GM21367 (cell line): ENCODE measurements around the gene LEUTX.

Experiments used
- ATAC-seq: cut with Tn5 transposase; IDR thresholded peaks from one replicate; pipeline ENCODE4 v1.9.1; 2021; ENCODE audit not compliant: unreplicated experiment

LEUTX gene

DNA sequence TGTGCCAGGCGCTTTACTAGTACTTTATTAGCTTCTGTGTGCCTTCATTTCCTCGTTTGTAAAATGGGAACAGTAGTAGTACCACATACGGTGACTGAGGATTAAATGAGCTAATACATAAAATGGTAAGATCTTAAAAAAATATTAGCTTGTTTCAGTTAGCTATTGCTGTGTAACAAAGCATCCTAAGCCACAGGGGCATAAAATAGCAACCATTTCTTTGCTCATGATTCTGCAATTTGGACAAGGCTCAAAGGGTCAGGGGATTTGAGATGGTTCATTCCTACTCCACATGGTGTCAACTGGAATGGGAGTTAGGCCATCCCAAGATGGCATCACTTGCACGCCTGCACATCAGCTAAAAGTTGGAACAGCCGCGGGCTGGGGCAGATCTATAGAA, 42.0 kb downstream of the LEUTX start:
- ATAC-seq = no peak

DNA sequence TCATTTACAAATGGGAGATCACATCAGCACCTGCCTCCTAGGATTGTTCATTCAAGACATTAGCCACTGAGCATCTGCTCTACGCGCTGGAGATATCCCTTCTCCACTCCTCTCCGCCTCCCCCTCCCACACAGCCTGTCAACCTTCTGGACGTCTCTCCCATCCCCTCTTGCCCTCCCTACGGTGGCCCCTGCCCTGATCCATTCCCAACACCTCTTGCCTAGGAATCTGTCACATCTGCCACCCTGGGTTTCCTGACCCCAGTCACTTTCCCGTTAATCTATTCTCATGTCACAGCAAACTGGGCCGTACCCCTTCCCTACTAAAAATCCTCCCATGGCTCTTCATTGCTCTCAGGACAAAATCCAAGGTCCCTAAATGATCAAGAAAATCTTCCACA, 45.0 kb downstream of the LEUTX start:
- ATAC-seq = no peak

DNA sequence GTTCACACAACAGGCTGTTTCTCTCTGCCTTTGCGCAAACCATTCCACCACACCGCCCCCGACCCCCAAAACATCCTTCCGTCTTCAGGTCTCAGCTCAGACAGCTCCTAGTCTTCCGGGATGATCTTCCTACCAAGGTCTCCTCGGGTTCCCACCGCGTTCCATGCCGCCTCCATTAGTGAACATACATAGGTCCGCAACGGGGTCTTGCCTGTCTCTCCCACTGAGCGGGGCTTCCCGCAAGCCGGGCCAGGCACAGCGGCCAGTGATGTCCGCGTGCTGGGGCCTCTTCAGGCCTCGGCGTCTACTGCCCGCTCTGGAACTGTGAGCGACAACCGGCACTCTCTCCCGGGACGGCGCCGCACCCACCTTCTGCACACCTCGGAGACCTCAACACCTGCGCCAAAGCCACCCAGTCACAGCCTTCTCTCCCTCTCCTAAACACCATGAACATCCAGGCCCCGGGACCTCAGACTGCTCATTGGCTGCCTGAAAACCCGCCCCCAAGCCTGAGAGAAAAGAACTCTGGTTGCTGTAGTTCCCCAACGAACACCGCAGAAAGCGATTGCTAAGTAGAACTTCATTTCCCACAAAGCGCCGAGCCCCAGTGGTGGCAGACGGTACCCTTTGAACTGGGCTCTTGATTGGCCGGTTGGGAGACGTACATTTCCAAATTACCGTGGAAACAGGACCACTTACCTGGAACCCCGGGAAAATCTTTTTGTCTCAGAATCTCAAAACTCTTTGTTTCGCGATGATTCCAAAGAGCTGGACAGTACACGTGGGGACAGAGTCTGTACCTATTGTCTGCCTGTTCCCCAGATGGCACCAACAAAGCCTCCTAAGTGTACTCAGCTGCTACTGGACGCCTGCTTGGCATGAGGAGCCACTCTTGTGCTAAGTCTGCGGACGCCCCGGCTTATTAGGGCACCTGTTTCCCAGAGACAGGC, 45.8 kb downstream of the LEUTX start:
- peak; percentile 89 for ATAC-seq

DNA sequence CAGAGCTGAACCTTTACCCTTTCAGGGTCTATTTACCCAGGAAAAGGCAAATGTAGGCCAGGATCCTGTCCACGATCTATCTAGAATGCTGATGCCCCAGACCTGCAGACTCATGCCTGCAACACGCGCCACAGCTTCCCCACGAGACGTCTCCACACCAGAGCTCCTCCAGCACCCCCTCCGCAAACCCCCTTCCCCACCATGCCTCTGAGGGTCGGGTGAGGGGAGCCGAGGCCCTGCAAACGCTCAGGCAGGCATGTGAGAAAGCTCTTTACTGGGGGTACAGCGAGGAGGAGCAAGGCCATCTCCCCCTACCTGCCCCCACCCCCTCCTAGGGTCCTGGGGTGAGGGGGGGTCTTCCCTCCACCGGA, 46.4 kb downstream of the LEUTX start:
- no peak for ATAC-seq

DNA sequence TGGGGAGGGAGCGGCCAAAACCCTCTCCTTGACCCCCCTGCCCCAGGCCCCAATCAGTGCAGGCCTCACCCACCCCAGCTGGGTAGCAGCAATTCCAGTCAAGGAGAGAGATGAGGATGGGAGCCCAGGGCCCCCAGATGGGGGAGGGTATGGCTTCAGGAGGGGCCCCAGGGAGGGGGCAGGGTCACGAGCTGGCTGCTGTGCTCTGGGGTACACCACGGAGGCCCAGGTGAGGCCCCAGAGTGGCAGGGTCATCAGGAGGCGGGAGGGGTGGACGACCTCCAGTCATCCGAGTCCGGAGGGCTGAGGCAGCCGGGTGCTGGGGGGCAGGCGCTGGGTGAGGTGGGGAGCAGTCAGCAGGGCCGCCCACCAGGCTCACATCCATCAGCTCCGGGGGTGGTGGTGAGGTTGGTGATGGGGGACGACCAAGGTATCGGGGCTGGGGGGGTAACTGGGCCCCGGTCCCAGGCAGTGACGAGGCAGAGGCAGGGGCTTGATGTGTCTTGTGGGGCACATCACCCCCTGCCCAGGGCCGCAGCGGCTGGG, 47.0 kb downstream of the LEUTX start:
- ATAC-seq = no peak

DNA sequence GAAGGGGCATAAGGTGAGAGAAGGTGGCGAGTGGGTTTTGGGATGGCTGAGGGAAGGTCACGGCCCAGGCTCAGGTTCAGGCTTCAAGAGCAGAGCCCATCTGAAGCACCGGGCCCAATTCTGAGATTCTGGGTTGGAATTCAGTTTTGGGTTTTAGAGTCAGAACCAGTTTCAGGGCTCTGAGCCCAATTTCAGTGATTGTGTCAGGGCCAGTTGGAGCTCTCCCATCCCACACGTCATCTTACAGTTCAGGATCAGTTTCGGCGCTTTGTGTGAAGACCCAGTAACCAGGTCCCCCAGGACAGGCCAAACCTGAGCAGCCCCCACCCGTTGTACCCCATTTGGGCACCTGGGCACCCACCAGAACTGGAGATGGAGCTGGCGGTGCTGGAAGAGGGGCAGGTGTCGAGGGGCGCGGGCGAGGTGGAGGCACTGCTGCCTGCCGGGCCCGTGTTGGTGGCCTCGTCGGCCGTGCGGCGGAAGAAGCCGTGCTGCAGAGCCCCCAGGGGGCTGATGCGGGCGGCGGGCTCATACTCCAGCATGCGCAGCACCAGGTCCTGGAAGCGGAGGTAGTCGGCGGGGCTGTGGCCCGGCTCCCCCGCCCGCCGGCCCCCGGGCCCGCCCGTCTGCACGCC, 47.8 kb downstream of the LEUTX start:
- no peak for ATAC-seq

DNA sequence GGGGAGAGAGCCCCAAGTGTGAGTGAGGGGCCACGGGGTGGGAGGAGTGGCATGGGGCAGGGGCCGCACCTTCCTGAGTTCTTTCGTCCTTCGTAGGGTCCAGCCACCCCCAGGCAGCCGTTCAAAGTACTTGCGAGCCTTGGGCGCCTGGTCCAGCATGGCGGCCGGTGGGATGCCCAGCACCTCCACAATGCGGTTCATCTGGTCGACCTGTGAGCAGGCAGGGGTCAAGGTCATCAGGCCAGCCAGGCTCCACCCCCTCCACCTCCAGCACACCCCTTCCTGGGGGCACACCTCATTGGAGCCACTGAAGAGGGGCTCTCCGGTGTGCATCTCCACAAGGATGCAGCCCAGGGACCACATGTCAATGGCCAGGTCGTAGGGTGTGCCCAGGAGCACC, 48.6 kb downstream of the LEUTX start:
- no peak for ATAC-seq

DNA sequence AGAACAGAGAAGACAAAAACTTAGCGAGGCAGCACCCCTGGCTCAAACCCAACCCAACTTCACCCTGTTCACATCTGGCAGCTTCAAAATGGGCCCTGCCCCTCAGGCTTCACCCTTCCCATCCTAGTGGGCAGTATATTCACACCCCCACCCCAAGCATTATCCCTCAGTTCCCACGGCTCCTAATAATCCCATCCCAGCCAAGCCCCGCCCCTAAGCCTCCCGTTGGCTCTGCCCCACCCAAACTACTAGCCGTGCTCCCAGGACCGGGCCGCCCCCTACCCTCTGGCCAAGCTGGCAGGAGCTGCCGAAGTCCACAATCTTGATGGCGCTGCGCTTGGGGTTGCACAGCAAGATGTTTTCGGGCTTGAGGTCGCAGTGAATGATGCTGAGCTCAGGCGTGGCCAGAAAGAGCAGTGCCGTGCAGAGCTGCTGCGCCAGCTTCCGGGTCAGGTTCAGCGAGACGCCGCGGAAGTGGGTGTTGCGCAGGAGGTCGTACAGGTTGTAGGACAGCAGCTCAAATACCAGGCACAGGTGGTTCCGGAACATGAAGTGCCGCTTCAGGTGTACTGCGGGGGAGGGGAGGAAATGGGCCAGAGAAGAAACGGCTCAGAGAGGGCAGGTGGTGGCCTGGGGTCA, 49.5 kb downstream of the LEUTX start:
- ATAC-seq = no peak

DNA sequence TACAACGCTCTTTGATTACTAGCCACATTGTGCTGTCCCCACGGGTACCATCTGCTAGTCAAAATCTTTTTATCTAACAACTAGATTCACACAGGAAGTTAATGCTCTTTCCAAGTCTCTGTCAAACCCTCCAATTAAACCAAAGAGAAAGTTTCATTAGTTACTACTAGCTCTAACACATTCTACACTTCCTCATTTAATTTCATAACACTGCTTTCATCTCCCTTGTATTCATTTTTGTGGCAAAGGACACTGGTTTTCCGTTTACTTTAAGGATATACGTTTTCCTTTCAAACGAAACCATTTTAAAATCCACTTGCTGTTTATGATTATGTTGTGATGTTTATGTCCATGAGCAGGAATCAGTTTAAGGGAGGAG, 50.0 kb downstream of the LEUTX start:
- no peak for ATAC-seq

DNA sequence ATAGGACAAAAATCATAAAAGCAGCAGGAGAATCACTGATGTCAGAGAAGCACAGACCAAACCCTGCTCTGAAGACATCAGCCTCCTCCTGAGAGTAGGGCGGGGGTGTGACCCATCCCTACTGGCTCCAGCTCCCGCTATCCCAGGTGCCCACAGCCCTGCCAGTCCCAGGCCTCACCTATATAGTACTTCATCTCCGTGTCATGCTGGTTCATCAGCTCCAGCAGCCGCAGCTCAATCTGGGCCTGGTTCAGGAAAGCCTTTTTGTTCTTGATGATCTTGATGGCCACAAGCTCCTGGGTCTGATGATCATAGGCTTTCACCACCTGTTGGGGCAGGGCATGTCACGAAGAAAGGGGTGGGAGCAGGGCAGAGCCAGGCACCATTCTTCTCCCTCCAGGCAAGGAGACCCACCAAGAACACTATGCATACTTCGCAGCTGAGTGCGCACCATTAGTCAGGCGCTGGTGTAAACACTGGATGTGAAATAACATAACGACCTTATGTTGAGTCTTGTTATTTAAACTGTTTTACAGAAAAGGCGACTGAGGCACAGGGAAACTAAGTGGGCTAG, 51.1 kb downstream of the LEUTX start:
- no peak for ATAC-seq

DNA sequence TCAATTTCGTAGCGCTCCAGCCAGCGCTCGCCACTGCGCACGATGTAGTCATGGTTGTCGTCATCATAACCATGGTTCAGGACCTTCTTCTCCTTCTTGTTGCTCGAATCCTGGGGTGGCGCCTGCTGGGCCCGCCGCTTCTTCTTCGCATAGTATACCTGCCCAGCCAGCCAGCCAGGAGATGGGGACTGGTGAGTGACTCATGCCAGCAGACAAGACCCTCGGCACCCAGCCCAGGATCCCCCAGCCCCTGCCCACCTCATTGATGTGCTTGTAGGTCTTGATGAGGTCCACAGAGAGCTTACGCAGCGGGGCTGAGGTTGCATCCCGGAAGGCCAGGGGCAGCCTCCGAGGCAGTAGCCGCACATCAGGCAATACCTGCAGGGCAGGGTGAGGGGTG, 51.8 kb downstream of the LEUTX start:
- ATAC-seq = no peak

DNA sequence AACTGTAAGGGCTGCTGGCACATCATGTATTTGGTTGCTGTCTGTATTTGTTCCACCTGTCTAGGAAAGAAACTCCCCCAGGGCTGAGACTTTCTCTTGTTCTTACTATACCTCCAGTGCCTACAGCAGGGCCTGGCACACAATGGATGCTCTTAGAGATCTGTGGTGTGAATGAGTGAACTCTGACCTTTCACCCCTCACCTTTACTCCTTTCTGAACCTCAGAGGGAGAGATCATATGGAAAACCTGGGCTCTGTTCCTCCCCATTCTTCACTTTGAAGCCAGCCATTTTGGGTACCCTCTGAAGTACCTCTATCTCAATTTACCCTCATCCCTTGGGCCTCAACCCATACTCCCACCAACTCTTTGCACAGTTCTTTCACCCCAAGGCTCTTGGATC, 52.2 kb downstream of the LEUTX start:
- ATAC-seq = no peak

DNA sequence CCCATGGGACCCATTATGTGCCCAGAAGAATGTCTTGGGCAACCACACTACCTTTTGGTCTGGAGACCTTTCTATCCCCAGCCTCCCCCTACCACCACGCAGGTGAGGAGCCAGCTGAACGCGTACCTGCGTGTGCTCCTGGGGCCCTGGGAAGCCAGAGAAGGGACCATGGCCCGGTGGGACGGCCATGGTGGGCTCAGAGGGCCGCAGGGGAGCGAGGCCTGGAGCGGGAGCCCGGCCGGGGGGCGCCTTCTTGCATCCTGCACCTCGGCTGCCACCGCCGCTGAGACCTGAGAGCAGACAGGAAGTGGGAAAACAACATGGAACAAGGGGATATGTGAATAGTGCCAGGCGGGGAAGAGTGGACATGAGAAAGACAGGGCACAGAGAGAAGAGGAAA, 53.0 kb downstream of the LEUTX start:
- ATAC-seq = no peak

DNA sequence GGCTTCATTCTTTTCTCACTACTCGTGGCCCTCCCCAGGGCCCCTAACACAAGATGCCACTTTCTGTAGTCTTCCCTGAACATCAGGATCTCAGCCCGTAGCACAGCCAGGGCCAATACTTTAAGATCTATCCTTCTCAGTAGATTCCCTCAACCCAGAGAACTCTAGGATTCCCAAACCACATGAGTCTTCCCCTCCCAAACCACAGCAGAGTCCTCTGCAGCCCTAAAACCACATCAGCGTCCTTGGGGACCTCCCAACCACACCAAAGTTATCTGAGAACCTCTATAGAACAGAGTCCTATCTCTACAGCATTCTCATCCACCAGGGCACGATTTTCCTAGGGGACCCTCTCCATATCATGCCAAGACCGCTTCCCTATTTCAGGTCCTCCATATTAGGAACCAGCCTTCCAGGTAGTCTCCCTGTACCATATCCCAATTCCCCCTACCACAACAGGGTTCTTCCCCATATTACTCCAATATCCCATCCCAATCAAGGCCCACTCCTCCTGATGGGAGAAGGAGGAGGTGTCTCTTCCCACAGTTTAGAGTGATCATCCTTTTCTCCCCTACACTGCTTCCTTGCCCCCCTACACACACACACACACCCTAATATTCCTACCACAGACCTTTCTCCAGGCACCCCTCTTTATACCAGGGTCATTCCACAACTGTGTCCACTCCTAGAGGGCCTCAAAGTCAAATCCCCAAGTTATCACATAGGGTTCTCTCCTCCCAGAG, 53.9 kb downstream of the LEUTX start:
- ATAC-seq = no peak

DNA sequence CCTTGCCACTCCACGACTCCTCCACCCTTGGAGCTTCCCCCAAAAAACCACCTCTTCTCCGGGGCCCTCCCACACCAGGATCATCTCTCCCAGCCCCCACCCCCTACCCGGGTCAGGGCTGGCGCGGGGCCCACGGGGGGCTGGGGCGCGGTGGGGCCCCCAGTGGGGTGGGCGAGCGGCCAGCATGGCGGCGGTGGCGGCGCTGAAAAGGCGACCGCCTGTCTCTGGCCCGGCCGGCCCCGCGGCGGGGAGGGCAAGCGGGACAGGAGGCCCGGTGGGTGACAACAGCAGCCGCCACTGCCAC, 54.5 kb downstream of the LEUTX start:
- ATAC-seq = no peak

DNA sequence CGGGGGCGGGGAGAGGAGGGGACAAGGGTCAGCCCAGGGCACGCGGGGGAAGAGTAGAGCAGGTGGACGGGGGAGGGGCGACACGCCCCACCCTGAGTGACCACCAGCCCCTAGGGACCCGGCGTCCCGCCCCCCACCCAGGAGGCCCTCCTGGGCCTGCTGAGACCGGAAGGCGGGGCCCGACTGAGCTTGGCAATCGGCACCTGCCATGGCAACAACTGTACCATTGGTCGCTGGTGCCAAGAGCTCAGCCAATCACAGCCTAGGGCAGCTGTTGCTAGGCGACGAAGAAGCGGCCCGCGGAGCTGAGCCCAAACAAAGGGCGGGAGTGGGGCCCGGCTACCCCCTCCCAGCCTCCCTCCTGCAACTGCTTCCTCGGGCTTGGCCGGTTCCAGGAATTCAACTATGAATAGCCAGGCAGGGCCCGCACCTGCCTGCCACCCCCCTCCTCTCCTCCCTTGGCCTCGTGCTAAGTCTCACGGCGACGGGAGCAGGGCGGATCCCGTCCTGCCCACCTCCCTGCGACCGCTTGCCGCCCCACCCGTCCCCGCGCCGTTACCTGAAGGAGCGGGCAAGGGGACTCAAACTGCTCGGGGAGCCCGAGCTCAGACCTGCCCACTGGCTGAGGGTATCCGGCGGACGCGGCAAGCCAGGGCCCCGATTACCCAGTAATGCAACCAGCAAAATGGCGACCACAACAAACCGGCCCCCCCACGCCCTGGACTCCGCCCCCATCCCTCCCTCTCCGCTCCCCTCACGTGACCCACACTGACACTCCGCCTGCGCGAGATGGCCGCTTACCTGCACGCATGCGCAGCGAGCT, 55.0 kb downstream of the LEUTX start, which contains the start of gene DYRK1B:
DYRK1B (minus strand) TSS at position 699 of the 823 bp plus-strand sequence. CDS start 2,295 bp downstream, outside the sequence.
- peak; percentile 68 for ATAC-seq

DNA sequence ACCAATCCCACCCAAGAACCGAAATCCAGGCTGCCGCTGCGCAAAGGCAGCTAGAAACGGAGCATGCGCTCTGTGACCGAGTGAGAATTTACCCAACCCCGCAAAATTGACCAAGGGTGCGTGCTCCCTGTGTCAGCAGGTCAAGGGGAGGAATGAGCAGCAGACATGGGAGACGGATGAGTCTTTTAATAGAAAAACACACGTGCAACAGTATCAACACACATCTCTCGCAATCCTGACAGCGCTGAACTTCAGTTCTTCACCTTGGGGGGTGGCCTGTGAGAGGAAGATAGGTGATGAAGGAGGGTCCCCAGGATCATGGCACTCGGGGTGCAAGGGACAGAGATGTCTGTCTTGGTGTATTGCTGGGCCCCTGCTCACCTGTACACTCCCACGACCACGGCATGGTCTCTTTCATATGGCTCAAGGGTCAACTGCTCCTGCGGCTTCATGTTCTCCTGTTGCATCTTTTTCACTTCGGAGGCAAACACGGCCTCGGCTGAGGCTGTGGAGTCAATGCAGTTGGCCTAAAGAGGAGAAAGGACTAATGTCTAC, 55.7 kb downstream of the LEUTX start:
- ATAC-seq = no peak
